K562 (cell line): ENCODE data around the gene TACR1.

Source experiments
- EZH2 ChIP-seq: IDR thresholded peaks from 2 replicates; pipeline ENCODE4 v1.6.1; 2012; ENCODE audit warnings: low read depth, mild to moderate bottlenecking, inconsistent platforms, low read length, borderline replicate concordance
- FOS ChIP-seq: IDR thresholded peaks from 3 replicates; pipeline ENCODE4 v1.6.1; 2011; ENCODE audit not compliant: insufficient read length; ENCODE audit errors: extremely low read depth
- MXI1 ChIP-seq: IDR thresholded peaks from 2 replicates; pipeline ENCODE4 v1.6.1; 2011; ENCODE audit warnings: low read depth, mild to moderate bottlenecking, improper control_type of control experiment, low read length
- NR2C2 ChIP-seq, 2 experiments: fragments of 200-800 bp in 1 of 2; sonication (Bioruptor generic) in 1 of 2; sonication (generic) in 1 of 2; formaldehyde crosslinking in 1 of 2; IDR thresholded peaks; 2 replicates each; pipeline versions ENCODE4 v1.6.1 to v1.8.0; 2016 to 2022; ENCODE audit warnings: mild to moderate bottlenecking in 1 of 2, missing compliant biosample characterization in 1 of 2, missing genetic modification characterization in 1 of 2, missing genetic modification reagents in 1 of 2
- TSHZ1 ChIP-seq: fragments of 250-450 bp; sonication (Bioruptor Pico); IDR thresholded peaks from 2 replicates; pipeline ENCODE4 v1.4.0; 2020; ENCODE audit warnings: mild to moderate bottlenecking, moderate library complexity
- ZC3H11A ChIP-seq: IDR thresholded peaks from 2 replicates; pipeline ENCODE4 v1.6.1; 2012; ENCODE audit warnings: low read depth, low read length, improper control_type of control experiment

- no peak for TF ChIP-seq FOS
- TF ChIP-seq NR2C2 (CRISPR knock-in tag; IDR thresholded peaks at IDR 0.05): no peak
- no peak for TF ChIP-seq NR2C2 (tag; IDR thresholded peaks at IDR 0.05)
- TF ChIP-seq EZH2: no peak
- no peak for TF ChIP-seq ZC3H11A
- TF ChIP-seq TSHZ1 (CRISPR knock-in tag): no peak
- no peak for TF ChIP-seq MXI1
These were observed 151.2 kb downstream of the TACR1 start for GRCh38 chr2:75047992-75048625.
